Keratinocyte (primary cell): ENCODE measurements around the gene MOSMO. TPM values are rescaled to one million over a fixed set of nuclear protein-coding genes. Genes with fewer than 3 reads are reported as not detected.

Source experiments
- DNase-seq: peaks from one replicate; pipeline ENCODE4 v3.0.0-alpha.2; 2011; ENCODE audit warnings: low read depth, missing footprints, low spot score
- FAIRE-seq: peaks from 2 replicates; lab custom pipeline; 2011; peaks lifted over from hg19 to GRCh38; lab: Jason Lieb, UNC
- H2AFZ ChIP-seq: 2 replicates; pipeline ENCODE4 v1.6.0; 2012; ENCODE audit warnings: low read length, control low read depth, inconsistent platforms; ENCODE audit not compliant: control insufficient read depth
- H3K27ac ChIP-seq: 2 replicates; pipeline ENCODE4 v1.5.1; 2011; ENCODE audit warnings: low read length; ENCODE audit not compliant: control insufficient read depth, insufficient read depth
- H3K27me3 ChIP-seq: 3 replicates; pipeline ENCODE4 v1.6.0; 2011; ENCODE audit warnings: low read length; ENCODE audit not compliant: control insufficient read depth, insufficient read depth; ENCODE audit errors: extremely low read depth
- H3K36me3 ChIP-seq, 2 experiments: 2 replicates in 1 of 2; 3 replicates in 1 of 2; pipeline ENCODE4 v1.5.1; 2011; ENCODE audit warnings: low read length in 2 of 2, mild to moderate bottlenecking in 1 of 2; ENCODE audit not compliant: control insufficient read depth in 2 of 2, insufficient read depth in 2 of 2; ENCODE audit errors: extremely low read depth in 1 of 2
- H3K4me1 ChIP-seq: 3 replicates; pipeline ENCODE4 v1.5.1; 2011; ENCODE audit warnings: low read length; ENCODE audit not compliant: control insufficient read depth, insufficient read depth; ENCODE audit errors: extremely low read depth
- H3K4me2 ChIP-seq: 3 replicates; pipeline ENCODE4 v1.6.0; 2011; ENCODE audit warnings: low read depth, low read length; ENCODE audit not compliant: control insufficient read depth, insufficient read depth; ENCODE audit errors: extremely low read depth
- H3K4me3 ChIP-seq, 3 experiments: fragments of 200-600 bp in 1 of 3; sonication (generic) in 1 of 3; 2 replicates in 2 of 3; 3 replicates in 1 of 3; pipeline ENCODE4 v1.5.1; 2011 to 2016; ENCODE audit warnings: low read length in 3 of 3, mild to moderate bottlenecking in 3 of 3, control low read depth in 2 of 3, inconsistent platforms in 1 of 3, low read depth in 1 of 3, mixed read lengths in 1 of 3, mixed run types in 1 of 3, moderate library complexity in 1 of 3; ENCODE audit not compliant: control insufficient read depth in 2 of 3, insufficient read depth in 2 of 3; ENCODE audit errors: extremely low read depth in 1 of 3
- H3K79me2 ChIP-seq: 2 replicates; pipeline ENCODE4 v1.6.0; 2012; ENCODE audit warnings: low read length; ENCODE audit not compliant: control insufficient read depth, insufficient read depth
- H3K9ac ChIP-seq: 3 replicates; pipeline ENCODE4 v1.6.0; 2011; ENCODE audit warnings: low read length; ENCODE audit not compliant: control insufficient read depth, insufficient read depth; ENCODE audit errors: extremely low read depth
- H3K9me1 ChIP-seq: 3 replicates; pipeline ENCODE4 v1.6.0; 2011; ENCODE audit warnings: low read length; ENCODE audit not compliant: control insufficient read depth, insufficient read depth; ENCODE audit errors: extremely low read depth
- H3K9me3 ChIP-seq: 2 replicates; pipeline ENCODE4 v1.5.1; 2012; ENCODE audit warnings: low read depth, low read length; ENCODE audit not compliant: control insufficient read depth
- H4K20me1 ChIP-seq: 3 replicates; pipeline ENCODE4 v1.6.0; 2011; ENCODE audit warnings: low read length; ENCODE audit not compliant: control insufficient read depth, insufficient read depth; ENCODE audit errors: extremely low read depth
- EZH2 ChIP-seq: IDR thresholded peaks from one replicate; pipeline ENCODE4 v1.6.1; 2012; ENCODE audit warnings: inconsistent platforms, mild to moderate bottlenecking, low read length, moderate library complexity
- dilution Hi-C: fragments of 300-500 bp; cut with MboI; formaldehyde crosslinking; loops from one replicate; pipeline ENCODE4 v1.7.0; 2020; ENCODE audit warnings: low sequenced_read_pairs; ENCODE audit not compliant: extremely low pct_ligation_motif_present
- polyA plus RNA-seq, 5 experiments: library from polyadenylated mRNA; depleted of rRNA in 3 of 5; stranded (reverse) in 3 of 5; stranded (forward) in 1 of 5; unstranded in 1 of 5; fragments of >200 nt; gene quantifications; 1 replicate in 1 of 5; 2 replicates in 3 of 5; 3 replicates in 1 of 5; pipeline versions ENCODE4 v1.2.1 to v1.2.3, GENCODE V29; 2011 to 2012; ENCODE audit warnings: missing spikeins in 2 of 5, low read depth in 1 of 5, low replicate concordance in 1 of 5
- TF ChIP-seq, protein P1 (sequence below), 3 experiments: IDR thresholded peaks in 1 of 3; conservative IDR thresholded peaks in 1 of 3; optimal IDR thresholded peaks in 1 of 3; 2 replicates in 2 of 3; 3 replicates in 1 of 3; pipeline versions ENCODE3 to v1.5.1; 2011; ENCODE audit warnings: low read length in 3 of 3, mild to moderate bottlenecking in 3 of 3, moderate library complexity in 2 of 3, control low read depth in 1 of 3, inconsistent platforms in 1 of 3; ENCODE audit not compliant: insufficient read depth in 2 of 3; ENCODE audit errors: extremely low read depth in 1 of 3

Gene MOSMO
- polyA plus RNA-seq, 1 donor (not counting 4 experiments of a cell fraction or from before 2014, with no cell fraction given) = 26.2 TPM

- Histone ChIP-seq H3K9me3 (no peaks in the 10 kb centered on the region), H3K27ac (no peak overlapping the region), H3K4me1 (peaks cover 23% of the 10 kb centered on the region), H3K9ac (no peak overlapping the region), H3K27me3 (no peaks in the 10 kb centered on the region), H3K4me2 (no peak overlapping the region), H3K36me3 (no peaks in the 10 kb centered on the region), H2AFZ (no peak overlapping the region), H3K4me3 (no peak overlapping the region), H4K20me1 (no peaks in the 10 kb centered on the region), H3K79me2 (no peaks in the 10 kb centered on the region), H3K9me1 (no peaks in the 10 kb centered on the region)
- TF ChIP-seq, protein P1, sequence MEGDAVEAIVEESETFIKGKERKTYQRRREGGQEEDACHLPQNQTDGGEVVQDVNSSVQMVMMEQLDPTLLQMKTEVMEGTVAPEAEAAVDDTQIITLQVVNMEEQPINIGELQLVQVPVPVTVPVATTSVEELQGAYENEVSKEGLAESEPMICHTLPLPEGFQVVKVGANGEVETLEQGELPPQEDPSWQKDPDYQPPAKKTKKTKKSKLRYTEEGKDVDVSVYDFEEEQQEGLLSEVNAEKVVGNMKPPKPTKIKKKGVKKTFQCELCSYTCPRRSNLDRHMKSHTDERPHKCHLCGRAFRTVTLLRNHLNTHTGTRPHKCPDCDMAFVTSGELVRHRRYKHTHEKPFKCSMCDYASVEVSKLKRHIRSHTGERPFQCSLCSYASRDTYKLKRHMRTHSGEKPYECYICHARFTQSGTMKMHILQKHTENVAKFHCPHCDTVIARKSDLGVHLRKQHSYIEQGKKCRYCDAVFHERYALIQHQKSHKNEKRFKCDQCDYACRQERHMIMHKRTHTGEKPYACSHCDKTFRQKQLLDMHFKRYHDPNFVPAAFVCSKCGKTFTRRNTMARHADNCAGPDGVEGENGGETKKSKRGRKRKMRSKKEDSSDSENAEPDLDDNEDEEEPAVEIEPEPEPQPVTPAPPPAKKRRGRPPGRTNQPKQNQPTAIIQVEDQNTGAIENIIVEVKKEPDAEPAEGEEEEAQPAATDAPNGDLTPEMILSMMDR (optimal IDR thresholded peaks at IDR 0.05 in 1 of 3, IDR thresholded peaks at IDR 0.05 in 1 of 3, conservative IDR thresholded peaks at IDR 0.05 in 1 of 3; ENCODE audit: extremely low read depth in 1 of 3, insufficient read depth in 2 of 3, low read length in 3 of 3) = no peak
- no peak for TF ChIP-seq EZH2
- no peak for DNase-seq
- dilution Hi-C loops = no loop called here
- FAIRE-seq = no peak
These were observed 10.8 kb upstream of the MOSMO start for GRCh38 chr16:21996923-21997696.

DNA sequence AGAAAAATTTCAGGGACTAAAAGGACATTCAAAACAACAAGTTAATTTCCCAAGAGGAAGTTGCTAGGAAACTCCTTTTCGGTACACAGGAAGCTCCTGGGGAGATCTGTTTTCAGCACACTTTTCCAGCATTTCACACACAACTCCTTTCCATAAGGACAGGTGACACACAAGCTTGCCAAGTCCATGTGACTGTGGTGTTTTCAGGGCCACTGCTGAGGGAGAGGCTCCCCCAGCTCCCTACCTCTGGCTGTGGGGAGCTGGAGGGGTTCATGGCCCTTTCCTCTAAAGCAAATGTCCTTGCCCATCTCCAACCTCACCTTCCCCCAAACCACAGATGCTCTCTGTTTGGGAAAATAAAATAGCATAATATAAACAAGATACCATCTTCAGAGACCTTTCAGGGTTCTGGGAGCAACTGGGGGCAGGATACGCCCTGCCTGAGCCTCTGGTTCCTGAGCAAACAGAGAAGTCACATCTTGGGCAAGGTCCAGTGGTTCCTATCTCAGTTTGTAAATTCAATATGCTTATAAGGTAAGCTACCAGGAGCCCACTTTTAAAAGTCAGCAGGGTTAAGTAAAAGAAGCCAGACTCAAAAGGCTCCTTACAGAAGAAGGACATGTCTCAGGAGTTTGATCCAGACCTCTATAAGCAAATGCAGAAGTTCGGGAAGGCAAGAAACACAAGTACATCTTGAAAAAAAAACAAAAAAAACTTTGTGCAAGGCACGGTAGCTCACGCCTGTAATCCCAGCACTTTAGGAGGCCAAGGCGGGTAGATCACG lies 10.0 kb upstream of the MOSMO start:
- no peaks in the 10 kb centered on the region for H3K27me3 ChIP-seq
- DNase-seq (no peak), FAIRE-seq (no peak)
- no peak overlapping the region for H2AFZ ChIP-seq
- H3K4me3 ChIP-seq = no peak overlapping the region
- H3K9me3 ChIP-seq = no peaks in the 10 kb centered on the region
- no peak overlapping the region for H3K27ac ChIP-seq
- no peaks in the 10 kb centered on the region for H3K79me2 ChIP-seq
- H3K36me3 ChIP-seq = no peaks in the 10 kb centered on the region
- no peaks in the 10 kb centered on the region for H4K20me1 ChIP-seq
- H3K4me1 ChIP-seq = peaks cover 26% of the 10 kb centered on the region
- no peak overlapping the region for H3K4me2 ChIP-seq
- H3K9ac ChIP-seq = no peak overlapping the region
- no peak for TF ChIP-seq EZH2
- TF ChIP-seq, protein P1 (optimal IDR thresholded peaks at IDR 0.05 in 1 of 3, IDR thresholded peaks at IDR 0.05 in 1 of 3, conservative IDR thresholded peaks at IDR 0.05 in 1 of 3; ENCODE audit: extremely low read depth in 1 of 3, insufficient read depth in 2 of 3, low read length in 3 of 3) = no peak
- dilution Hi-C loops = no loop called here
- H3K9me1 ChIP-seq = no peaks in the 10 kb centered on the region
